K562 (cell line): Measurements from ENCODE around the gene COPA. TPM values are rescaled to one million over a fixed set of nuclear protein-coding genes. Genes with fewer than 3 reads are reported as not detected.

ENCODE experiments used
- ATAC-seq: fragments of 200-7000 bp; cut with Tn5 transposase; 3 replicates; pipeline ENCODE4 v1.9.1; 2020; ENCODE audit warnings: moderate library complexity
- BruUV-seq: library from RNA; stranded (reverse); fragments of 400-500 nt; replicated peaks from 2 replicates; lab custom pipeline; 2021; lab: Mats Ljungman, UMichigan
- CTCF ChIA-PET: fragments of 300-600 bp; formaldehyde crosslinking; extraction: SDS; loops from one replicate; lab custom pipeline; 2021; ENCODE audit warnings: low intra/inter-chr PET ratio; lab: Yijun Ruan, JAX
- POLR2A ChIA-PET: fragments of 300-600, 350-650 bp; sonication (Branson Sonifier 250); formaldehyde crosslinking; extraction: SDS; loops from one replicate; lab custom pipeline; 2021; ENCODE audit warnings: antibody characterized with exemption, inconsistent platforms; lab: Yijun Ruan, JAX
- DNase-seq, 4 experiments: peaks; one replicate each; pipeline versions ENCODE4 v3.0.0 to v3.0.0-alpha.2; 2011 to 2018; ENCODE audit warnings: low spot score in 3 of 4, mixed read lengths in 3 of 4; ENCODE audit errors: extremely low read depth in 1 of 4
- FAIRE-seq: peaks from 2 replicates; lab custom pipeline; 2011; peaks lifted over from hg19 to GRCh38; lab: Jason Lieb, UNC
- H2AFZ ChIP-seq: 2 replicates; pipeline ENCODE4 v1.6.0; 2011; ENCODE audit warnings: low read depth, low read length, control low read depth, inconsistent platforms
- H3K27ac ChIP-seq: fragments of 200-600 bp; 3 replicates; pipeline ENCODE4 v1.8.0; 2011; ENCODE audit warnings: low read depth, mild to moderate bottlenecking, control low read depth, inconsistent platforms, low read length, moderate library complexity, mixed read lengths; ENCODE audit errors: extremely low read depth
- H3K27me3 ChIP-seq, 2 experiments: fragments of 300-600 bp in 1 of 2; 2 replicates in 1 of 2; 3 replicates in 1 of 2; pipeline versions ENCODE4 v1.6.0 to v1.8.0; 2011; ENCODE audit warnings: inconsistent platforms in 2 of 2, low read length in 2 of 2, mild to moderate bottlenecking in 1 of 2, mixed read lengths in 1 of 2, moderate library complexity in 1 of 2; ENCODE audit not compliant: control insufficient read depth in 2 of 2, insufficient read depth in 2 of 2
- H3K36me3 ChIP-seq: fragments of 300-600 bp; 3 replicates; pipeline ENCODE4 v1.8.0; 2011; ENCODE audit warnings: mild to moderate bottlenecking, low read length, inconsistent platforms; ENCODE audit not compliant: control insufficient read depth, insufficient read depth
- H3K4me1 ChIP-seq, 2 experiments: fragments of 200-600 bp in 1 of 2; replicated peaks in 1 of 2; 2 replicates in 1 of 2; 3 replicates in 1 of 2; pipeline versions ENCODE4 v1.5.1 to v1.8.0; 2011; ENCODE audit warnings: inconsistent platforms in 2 of 2, low read length in 2 of 2, mild to moderate bottlenecking in 1 of 2, mixed read lengths in 1 of 2, moderate library complexity in 1 of 2; ENCODE audit not compliant: control insufficient read depth in 2 of 2, insufficient read depth in 2 of 2
- H3K4me2 ChIP-seq: 2 replicates; pipeline ENCODE4 v1.6.1; 2011; ENCODE audit warnings: low read length, control low read depth, inconsistent platforms, mixed read lengths; ENCODE audit not compliant: insufficient read depth
- H3K4me3 ChIP-seq: fragments of 200-600 bp; sonication (generic), shearing (Covaris generic); 2 replicates; pipeline ENCODE4 v1.5.1; 2016; ENCODE audit warnings: control low read depth, inconsistent platforms
- H3K79me2 ChIP-seq: fragments of 200-600 bp; 3 replicates; pipeline ENCODE4 v1.8.0; 2011; ENCODE audit warnings: low read length, inconsistent platforms; ENCODE audit not compliant: control insufficient read depth, insufficient read depth
- H3K9ac ChIP-seq, 2 experiments: 2 replicates each; pipeline versions ENCODE4 v1.6.0 to v1.6.1; 2011; ENCODE audit warnings: low read depth in 2 of 2, low read length in 2 of 2, control low read depth in 1 of 2, inconsistent platforms in 1 of 2, mild to moderate bottlenecking in 1 of 2, mixed read lengths in 1 of 2; ENCODE audit not compliant: insufficient read depth in 1 of 2
- H3K9me1 ChIP-seq: one replicate; pipeline ENCODE4 v1.6.0; 2011; ENCODE audit warnings: inconsistent platforms, mild to moderate bottlenecking, low read length, moderate library complexity; ENCODE audit not compliant: control insufficient read depth, insufficient read depth
- H3K9me3 ChIP-seq: replicated peaks from 2 replicates; pipeline ENCODE4 v1.5.1; 2011; ENCODE audit warnings: low read depth, low read length, inconsistent platforms; ENCODE audit not compliant: control insufficient read depth, insufficient read depth
- H4K20me1 ChIP-seq: replicated peaks from 2 replicates; pipeline ENCODE4 v1.6.1; 2011; ENCODE audit warnings: low read length, inconsistent platforms, mixed read lengths; ENCODE audit not compliant: control insufficient read depth, insufficient read depth
- BRD4 ChIP-seq: fragments of 200-600 bp; sonication (generic); IDR thresholded peaks from 2 replicates; pipeline ENCODE4 v1.6.1; 2017; ENCODE audit warnings: inconsistent platforms
- CLOCK ChIP-seq: fragments of 250-450 bp; sonication (Bioruptor Pico); IDR thresholded peaks from 2 replicates; pipeline ENCODE4 v1.4.0; 2020; ENCODE audit warnings: mild to moderate bottlenecking, moderate library complexity, borderline replicate concordance
- ESRRB ChIP-seq: fragments of 250-450 bp; sonication (Bioruptor Pico); IDR thresholded peaks from 2 replicates; pipeline ENCODE4 v1.5.0; 2020; ENCODE audit warnings: mild to moderate bottlenecking, moderate library complexity, borderline replicate concordance
- HLTF ChIP-seq: fragments of 450-650 bp; IDR thresholded peaks from 2 replicates; pipeline ENCODE4 v1.6.1; 2016
- MCM2 ChIP-seq: fragments of 450-650 bp; IDR thresholded peaks from 2 replicates; pipeline ENCODE4 v1.6.1; 2017; ENCODE audit warnings: low read depth, mild to moderate bottlenecking
- NFIX ChIP-seq: fragments of 250-450 bp; sonication (Bioruptor Pico); IDR thresholded peaks from 2 replicates; pipeline ENCODE4 v1.4.0; 2020; ENCODE audit warnings: low read depth, mild to moderate bottlenecking, moderate library complexity
- NR4A1 ChIP-seq, 2 experiments: fragments of 250-450 bp in 1 of 2; fragments of 450-650 bp in 1 of 2; sonication (Bioruptor Pico) in 1 of 2; IDR thresholded peaks; 2 replicates each; pipeline versions ENCODE4 v1.4.0 to v1.6.1; 2016 to 2020; ENCODE audit warnings: mild to moderate bottlenecking in 2 of 2, missing compliant biosample characterization in 1 of 2, missing genetic modification characterization in 1 of 2, moderate library complexity in 1 of 2
- PCBP1 ChIP-seq: fragments of 200-400 bp; formaldehyde crosslinking; IDR thresholded peaks from 2 replicates; pipeline ENCODE4 v1.6.1; 2018; ENCODE audit warnings: mild to moderate bottlenecking, low read depth, low read length; ENCODE audit not compliant: poor library complexity, severe bottlenecking
- SREBF1 ChIP-seq: fragments of 150-350 bp; IDR thresholded peaks from 2 replicates; pipeline ENCODE4 v1.6.1; 2014; ENCODE audit warnings: antibody characterized with exemption, low read depth, low read length, borderline replicate concordance
- STAG1 ChIP-seq: sonication (generic); formaldehyde crosslinking; IDR thresholded peaks from 2 replicates; pipeline ENCODE4 v1.5.0; 2020; ENCODE audit warnings: missing genetic modification reagents, borderline replicate concordance
- ZNF3 ChIP-seq: fragments of 250-450 bp; sonication (Bioruptor Pico); IDR thresholded peaks from 2 replicates; pipeline ENCODE4 v1.5.0; 2021; ENCODE audit warnings: mild to moderate bottlenecking, moderate library complexity
- ZNF512 ChIP-seq: IDR thresholded peaks from 2 replicates; pipeline ENCODE4 v1.6.1; 2016; ENCODE audit warnings: missing genetic modification characterization, missing compliant biosample characterization
- WGBS: fragments of 100-300 bp; shearing (Covaris generic); methylation state at CpG from one replicate; pipeline ENCODE4 v1.1.6; 2016; ENCODE audit warnings: low coverage, mixed read lengths; ENCODE audit not compliant: insufficient coverage; ENCODE audit errors: missing lambda C conversion rate; 5-methylcytosine and 5-hydroxymethylcytosine counted together
- in situ Hi-C: fragments of 300-500 bp; cut with MboI; formaldehyde crosslinking; loops from 4 replicates; pipeline ENCODE4 v1.15.0; 2018; ENCODE audit warnings: inconsistent platforms, mixed read lengths
- intact Hi-C: fragments of 100-400 bp; cut with micrococcal nuclease; formaldehyde crosslinking; loops from 2 replicates; pipeline ENCODE4 v1.14.2; 2022
- polyA plus RNA-seq, 8 experiments: library from polyadenylated mRNA; depleted of rRNA in 4 of 8; stranded (reverse) in 5 of 8; unstranded in 3 of 8; fragments of >200 nt; fragmentation: Nextera tagmentation in 2 of 8; fragmentation: Illumina TruSeq in 1 of 8; extraction: Ambion mirVana in 2 of 8; extraction: Trizol in 1 of 8; gene quantifications; 2 replicates each; pipeline versions ENCODE4 v1.2.1 to v1.2.3, GENCODE V29; 2011 to 2014; ENCODE audit warnings: inconsistent platforms in 1 of 8, missing spikeins in 1 of 8
- total RNA-seq, 7 experiments: library from RNA; depleted of rRNA in 6 of 7; stranded (reverse); fragments of >200 nt in 6 of 7; fragmentation: Illumina TruSeq in 2 of 7; extraction: Trizol in 2 of 7; gene quantifications; 2 replicates each; pipeline versions ENCODE4 v1.2.1 to v1.2.3, GENCODE V29; 2011 to 2021; ENCODE audit warnings: low replicate concordance in 1 of 7

COPA gene
- total and polyA plus RNA-seq, 9 of the 15 experiments (the other 6 are each of a cell fraction or from before 2014, with no cell fraction given), result 49.8 to 222 (median 110) TPM

GRCh38 chr1:160264795-160265307 is 78.2 kb downstream of the COPA start (continued):
- TF ChIP-seq ESRRB (no peak), ZNF512 (no peak), SREBF1 (no peak)

GRCh38 chr1:160261893-160262794 is 80.9 kb downstream of the COPA start, which contains the start of gene DCAF8:
TSS of gene DCAF8 (minus strand) at chr1:160262549. CDS start at chr1:160244008, 18,541 bp downstream.
- ATAC-seq, result peak; percentile 94
- peaks cover 50% of the 10 kb centered on the region for H3K79me2 ChIP-seq
- TF ChIP-seq CLOCK (CRISPR knock-in tag), result no peak
- peak; percentile 80; the same call in 1 of the 2 replicates for TF ChIP-seq HLTF
- TF ChIP-seq NFIX (CRISPR knock-in tag), result no peak
- peak; percentile 54 for TF ChIP-seq STAG1 (CRISPR knock-in tag)
- no peak for TF ChIP-seq ZNF3 (CRISPR knock-in tag)
- peak; percentile 67 for TF ChIP-seq PCBP1
- peak; percentile 96 for TF ChIP-seq BRD4
- TF ChIP-seq NR4A1 (CRISPR knock-in tag; IDR thresholded peaks at IDR 0.05), result no peak
- no peak for TF ChIP-seq NR4A1 (tag; IDR thresholded peaks at IDR 0.05)
- TF ChIP-seq MCM2, result no peak

More at GRCh38 chr1:160261893-160262794, 80.9 kb downstream of the COPA start, which contains the start of gene DCAF8:
- peaks cover 24% of the 10 kb centered on the region; the same call in 2 of the 3 replicates for H3K36me3 ChIP-seq
- peak; percentile 97 for FAIRE-seq
- 0% methylated on average over 57 of the region's 67 CpGs for WGBS
- intact Hi-C loops (loop anchor here (5.0 to 10.0 kb wide), 2 partner anchors 115 to 337 kb away; partner anchors contain the start of gene TAGLN2), in situ Hi-C loops (no loop called here)
- peak within 1 kb of the TSS; percentile 95 for H2AFZ ChIP-seq
- H3K9me1 ChIP-seq, result no peaks in the 10 kb centered on the region
- H3K27ac ChIP-seq, result peak within 1 kb of the TSS; percentile 98
- H4K20me1 ChIP-seq, result no peaks in the 10 kb centered on the region
- no peaks in the 10 kb centered on the region for H3K9me3 ChIP-seq
- POLR2A ChIA-PET, result interaction anchor here (0.6 to 3.0 kb wide), 22 partner anchors 9 to 337 kb away, joined by 3 to 31 read pairs (median 4); partner anchors contain the start of genes IGSF8, PEX19 and TAGLN2
- H3K4me2 ChIP-seq, result peak within 1 kb of the TSS; percentile 93
- H3K4me1 ChIP-seq, result peaks cover 6 to 20% of the 10 kb centered on the region in 2 experiments; a peak in 4 of 5 replicates
- peak; percentile 93 to 99 (median 95) for DNase-seq
- TSS peak; percentile 53 for BruUV-seq
- peak within 1 kb of the TSS; percentile 98 to 99 for H3K9ac ChIP-seq
- H3K4me3 ChIP-seq, result peak within 1 kb of the TSS; percentile 77
- no peaks in the 10 kb centered on the region for H3K27me3 ChIP-seq
- CTCF ChIA-PET, result no interaction called here
